DMS 273 treated with DMSO at 0.1 percent for 48 hours (cell line): ENCODE data around the gene CDH4.

ENCODE experiments used
- DNase-seq: peaks from one replicate; lab custom pipeline; 2025; lab: John Stamatoyannopoulos, UW

Gene CDH4

GRCh38 chr20:61806995-61807394 lies 554.9 kb downstream of the CDH4 start:
- no peak for DNase-seq

DNA sequence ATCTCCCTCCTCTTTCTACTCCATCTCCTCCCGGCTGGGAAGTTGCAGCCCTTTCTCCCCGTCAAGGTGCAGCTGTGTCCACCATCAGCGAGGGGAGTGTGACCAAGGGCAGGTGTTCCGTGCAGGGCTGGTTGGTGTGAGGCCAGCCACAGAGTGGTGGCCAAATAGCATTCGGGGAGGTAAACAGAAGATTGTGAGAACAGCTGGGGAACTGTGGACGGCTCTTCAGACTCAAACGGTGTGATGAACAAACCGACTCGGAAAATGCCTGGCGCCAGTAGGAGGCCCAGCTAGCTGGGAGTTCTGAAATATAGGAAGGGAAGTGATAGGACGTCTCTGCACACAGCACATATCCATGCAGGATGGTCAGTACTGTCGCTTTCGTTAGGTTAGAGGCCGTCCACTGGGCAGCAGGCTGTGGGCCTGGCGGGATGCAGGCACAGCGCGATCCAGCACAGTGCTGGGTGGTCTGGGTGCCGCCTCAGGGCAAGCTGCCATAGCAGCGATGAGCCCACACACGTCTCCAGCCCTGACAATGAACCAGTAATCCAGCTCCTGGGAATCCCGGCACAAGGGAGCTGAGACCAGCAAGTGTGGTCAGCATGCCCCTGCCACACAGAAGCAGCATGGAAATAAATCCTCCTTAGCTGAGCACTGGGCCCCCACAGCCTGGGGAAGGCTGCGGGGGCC lies 555.6 kb downstream of the CDH4 start:
- no peak for DNase-seq

GRCh38 chr20:61808447-61808846 lies 556.4 kb downstream of the CDH4 start:
- DNase-seq, result no peak

GRCh38 chr20:61809006-61809770 lies 557.1 kb downstream of the CDH4 start:
- no peak for DNase-seq

DNA sequence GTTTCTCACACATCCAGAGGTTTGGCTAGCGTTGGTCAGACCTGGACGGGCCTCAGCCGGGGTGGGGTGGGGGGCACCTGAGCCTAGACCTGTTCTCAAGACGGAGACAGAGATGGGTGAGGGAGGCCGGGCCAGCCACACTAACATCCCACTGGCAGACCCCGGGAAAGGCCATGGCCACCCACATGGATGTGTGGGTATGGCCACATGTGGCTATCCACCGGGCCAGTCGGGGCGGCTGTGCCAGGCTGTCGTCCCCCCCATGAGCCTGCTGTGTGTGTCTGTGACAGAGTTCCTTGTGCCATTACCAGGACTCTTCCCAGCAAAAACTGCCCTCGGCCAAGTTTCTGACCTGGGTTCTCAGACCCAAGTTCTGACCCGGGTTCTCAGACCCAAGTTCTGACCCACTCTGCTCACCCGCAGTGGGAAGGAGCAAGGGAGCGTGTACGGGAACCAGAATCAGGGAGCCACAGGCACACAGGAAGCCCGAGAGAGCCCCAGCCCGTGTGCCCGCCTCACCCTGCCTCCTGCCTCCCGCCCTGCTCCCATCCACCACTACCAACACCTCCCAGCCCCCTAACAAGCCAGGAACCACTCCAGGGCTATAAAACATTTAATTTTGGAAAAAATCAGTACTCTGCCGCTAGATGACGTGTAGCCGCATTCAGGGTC lies 558.1 kb downstream of the CDH4 start:
- DNase-seq, result no peak

DNA sequence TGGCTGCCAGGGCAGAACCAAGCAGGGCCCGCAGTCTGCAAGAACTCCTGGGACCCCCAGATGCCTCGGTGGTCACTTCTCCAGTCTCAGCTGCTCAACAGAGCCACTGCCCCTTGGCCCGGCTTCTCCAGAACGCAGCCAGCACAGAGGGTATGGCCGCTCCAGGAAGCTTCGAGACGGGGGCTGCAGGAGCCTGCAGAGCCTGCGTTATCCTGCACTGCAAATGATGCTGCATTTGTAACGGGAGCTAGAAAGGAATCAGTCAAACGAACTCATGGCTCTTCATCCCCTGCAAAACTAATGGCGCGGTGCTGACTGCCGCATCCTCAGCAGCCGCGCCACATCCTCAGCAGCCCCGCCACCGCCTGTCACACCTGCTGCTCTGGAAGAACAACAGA lies 558.7 kb downstream of the CDH4 start:
- no peak for DNase-seq

- no peak for DNase-seq
These were observed 559.1 kb downstream of the CDH4 start for GRCh38 chr20:61811166-61811565.

GRCh38 chr20:61812121-61812844 lies 560.2 kb downstream of the CDH4 start:
- no peak for DNase-seq

- no peak for DNase-seq
These were observed 560.9 kb downstream of the CDH4 start for GRCh38 chr20:61812845-61813485.

- DNase-seq, result no peak
These were observed 561.7 kb downstream of the CDH4 start for GRCh38 chr20:61813791-61814190.

DNA sequence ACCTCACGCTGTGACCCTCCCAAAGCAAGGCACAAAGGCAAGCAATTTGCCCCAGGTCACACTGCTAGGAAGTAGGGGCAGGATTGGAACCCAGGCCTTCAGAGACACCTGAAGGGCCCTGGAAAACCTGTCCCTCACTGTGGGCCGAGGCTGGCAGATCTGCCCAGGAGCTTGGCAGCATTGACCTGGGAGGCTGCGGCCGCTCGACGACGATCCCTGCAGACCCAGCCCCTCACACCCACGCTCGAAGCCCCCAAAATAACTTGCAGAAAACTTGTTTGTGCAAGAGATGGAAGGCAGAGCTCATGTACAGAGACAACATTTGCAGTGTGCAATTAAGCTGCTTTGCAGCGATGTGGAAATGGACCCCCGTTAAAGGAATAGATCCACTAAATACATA lies 562.2 kb downstream of the CDH4 start:
- DNase-seq, result no peak

DNA sequence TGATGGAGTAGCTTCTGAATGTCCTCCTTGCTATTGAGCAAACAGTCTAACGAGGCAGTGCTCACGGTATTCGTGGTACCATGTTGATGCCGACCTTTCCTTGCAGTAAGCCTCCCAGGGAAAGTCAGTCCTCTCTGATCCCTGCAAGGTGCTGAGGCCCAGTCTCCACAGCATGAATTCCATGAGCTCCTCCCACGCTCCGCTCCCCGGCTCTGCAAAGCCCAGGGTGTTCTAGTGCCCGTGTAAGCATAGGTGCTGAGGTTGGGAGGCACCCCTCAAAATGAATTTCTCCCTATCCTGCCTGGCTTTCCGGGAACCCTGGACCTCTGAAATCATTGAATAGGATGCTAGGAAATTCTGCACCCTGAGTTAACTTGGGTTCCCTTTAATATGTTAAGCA lies 562.7 kb downstream of the CDH4 start:
- no peak for DNase-seq

DNA sequence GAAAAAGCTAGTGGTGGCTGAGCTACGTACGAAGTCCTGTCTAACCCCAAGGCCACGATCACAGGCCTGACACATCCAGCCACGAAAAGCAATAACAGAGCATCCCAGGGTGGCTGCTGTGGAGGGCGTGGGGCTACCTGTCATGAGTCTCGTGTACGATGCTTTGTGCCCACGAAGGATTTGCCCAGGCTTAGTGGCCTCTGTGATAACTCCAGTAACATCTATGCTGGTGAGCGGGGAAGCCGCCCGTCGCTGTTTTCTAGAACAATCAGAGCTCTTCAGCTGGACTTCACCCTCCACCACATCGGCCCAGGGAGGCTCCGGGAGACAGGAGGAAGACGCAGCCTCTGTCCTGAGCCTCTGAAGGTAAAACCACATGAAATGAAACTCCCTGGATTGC lies 563.1 kb downstream of the CDH4 start:
- DNase-seq, result no peak

- DNase-seq, result no peak
These were observed 563.6 kb downstream of the CDH4 start for GRCh38 chr20:61815678-61816077.

GRCh38 chr20:61816606-61817460 lies 564.8 kb downstream of the CDH4 start:
- no peak for DNase-seq

DNA sequence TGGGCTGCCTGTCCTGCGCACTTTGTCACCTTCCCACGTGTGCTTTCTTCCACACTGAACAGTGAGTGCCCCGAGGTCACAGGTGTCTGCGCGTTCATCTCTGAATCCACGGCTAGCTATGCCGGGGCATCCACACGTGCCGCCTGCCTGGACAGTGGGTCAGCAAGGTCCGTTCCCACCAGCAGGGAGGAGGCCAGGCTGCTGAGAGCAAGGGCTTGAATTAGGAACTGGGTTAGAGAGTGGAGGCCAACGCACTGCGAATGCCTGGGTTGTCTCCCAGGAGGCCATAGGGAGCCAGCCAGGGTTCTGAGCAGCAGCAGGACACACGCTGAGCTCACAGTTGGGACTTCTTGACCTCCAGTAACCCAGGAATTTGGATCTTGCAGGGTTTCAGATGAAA lies 565.5 kb downstream of the CDH4 start:
- no peak for DNase-seq

GRCh38 chr20:61818746-61819573 lies 566.9 kb downstream of the CDH4 start:
- no peak for DNase-seq

DNA sequence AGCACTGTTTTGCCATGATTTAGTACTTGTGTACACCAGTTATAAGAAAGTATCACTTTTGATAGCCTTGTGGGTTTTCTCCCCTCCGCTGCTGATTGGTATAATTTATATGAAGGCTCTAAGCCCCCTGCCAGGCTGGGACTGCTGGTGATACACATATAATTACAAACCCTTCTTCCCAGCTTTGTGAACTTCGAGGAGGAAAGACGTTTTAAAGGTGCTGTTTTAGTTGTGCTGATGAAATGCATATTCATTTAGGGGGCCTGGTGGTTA lies 567.4 kb downstream of the CDH4 start:
- DNase-seq, result no peak

DNA sequence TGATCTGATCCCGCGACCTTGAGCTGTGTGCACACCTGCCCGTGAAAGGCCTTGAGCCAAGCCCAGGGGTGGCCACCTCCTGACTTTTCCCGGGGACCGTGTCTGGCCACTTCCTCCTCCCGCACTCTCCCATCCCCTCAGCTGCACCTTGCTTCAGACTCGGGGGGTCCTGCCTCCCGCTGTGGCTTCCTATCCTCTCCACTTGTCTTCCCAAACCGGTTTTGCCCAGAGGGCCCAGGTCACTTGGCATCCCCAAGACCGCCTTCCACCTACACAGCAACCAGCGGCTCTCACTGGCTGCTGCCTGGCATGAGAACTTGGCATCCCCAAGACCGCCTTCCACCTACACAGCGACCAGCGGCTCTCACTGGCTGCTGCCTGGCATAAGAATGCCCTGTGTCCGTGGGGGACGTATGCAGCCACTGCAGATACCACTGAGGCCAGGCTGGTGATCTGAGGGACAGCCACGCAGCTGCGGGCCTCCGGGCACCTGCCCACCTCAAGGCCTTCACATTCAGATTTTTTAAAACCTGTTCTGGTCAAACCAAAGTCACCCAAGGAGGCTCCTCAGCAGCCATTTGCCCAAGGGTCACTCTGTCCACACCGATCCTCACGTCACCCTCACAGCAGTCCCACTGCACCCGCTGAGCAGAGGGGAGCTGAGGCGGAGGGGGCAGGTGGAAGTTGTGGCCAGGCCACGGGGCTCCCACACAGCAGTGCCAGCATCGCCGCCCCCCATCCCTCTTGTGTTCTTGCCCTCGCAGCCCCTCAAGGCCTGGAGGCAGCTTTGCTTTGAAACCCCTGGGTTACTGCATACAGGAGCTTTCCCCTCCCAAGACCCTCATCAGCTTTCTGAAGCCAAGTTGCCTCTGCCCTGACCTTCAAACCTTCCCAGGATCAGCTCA lies 568.1 kb downstream of the CDH4 start:
- no peak for DNase-seq
